Activated CD4-positive, alpha-beta T cell treated with anti-CD3 and anti-CD28 coated beads for 1 hour (primary cell): ENCODE measurements around the gene ST8SIA4.

Experiments
- DNase-seq: peaks from one replicate; pipeline ENCODE4 v3.0.0-alpha.2; 2020

The ST8SIA4 gene

GRCh38 chr5:100903039-100903887 lies at the start of gene ST8SIA4:
TSS of gene ST8SIA4 (minus strand) at chr5:100903282. CDS start at chr5:100902955, 327 bp downstream.
- peak; percentile 83 for DNase-seq

GRCh38 chr5:100950985-100951384 lies 47.9 kb upstream of the ST8SIA4 start:
- no peak for DNase-seq

GRCh38 chr5:100913298-100913697 lies 10.2 kb upstream of the ST8SIA4 start:
- DNase-seq: no peak

- no peak for DNase-seq
Measured at GRCh38 chr5:100909034-100909433, 6.0 kb upstream of the ST8SIA4 start.

- no peak for DNase-seq
Measured at GRCh38 chr5:100905259-100905914, 2.3 kb upstream of the ST8SIA4 start.

- DNase-seq: no peak
Measured at GRCh38 chr5:100904259-100904861, 1.3 kb upstream of the ST8SIA4 start.

- DNase-seq: no peak
Measured at GRCh38 chr5:100902440-100903038, 543 bp downstream of the ST8SIA4 start.

- peak; percentile 52 for DNase-seq
Measured at GRCh38 chr5:100901821-100902341, 1.2 kb downstream of the ST8SIA4 start.

- DNase-seq: peak; percentile 84
Measured at GRCh38 chr5:100900796-100901781, 2.0 kb downstream of the ST8SIA4 start.

GRCh38 chr5:100900142-100900795 lies 2.8 kb downstream of the ST8SIA4 start:
- no peak for DNase-seq

GRCh38 chr5:100899675-100900074 lies 3.4 kb downstream of the ST8SIA4 start:
- DNase-seq: no peak

GRCh38 chr5:100898504-100899346 lies 4.4 kb downstream of the ST8SIA4 start:
- DNase-seq: no peak

GRCh38 chr5:100896054-100896453 lies 7.0 kb downstream of the ST8SIA4 start:
- no peak for DNase-seq

GRCh38 chr5:100890461-100891008 lies 12.5 kb downstream of the ST8SIA4 start:
- no peak for DNase-seq

GRCh38 chr5:100889896-100890295 lies 13.2 kb downstream of the ST8SIA4 start:
- no peak for DNase-seq

GRCh38 chr5:100889165-100889743 lies 13.8 kb downstream of the ST8SIA4 start:
- no peak for DNase-seq

GRCh38 chr5:100877274-100877673 lies 25.8 kb downstream of the ST8SIA4 start:
- DNase-seq: no peak

GRCh38 chr5:100872408-100873190 lies 30.5 kb downstream of the ST8SIA4 start:
- no peak for DNase-seq
